GDM1 (cell line): Measurements from ENCODE around the gene DIS3L2.
A peak's percentile ranks its signal among the peaks of the same experiment; 100 is the strongest.

Experiments
- DNase-seq: peaks from one replicate; lab custom pipeline; 2025; lab: John Stamatoyannopoulos, UW

DIS3L2 gene, protein sequence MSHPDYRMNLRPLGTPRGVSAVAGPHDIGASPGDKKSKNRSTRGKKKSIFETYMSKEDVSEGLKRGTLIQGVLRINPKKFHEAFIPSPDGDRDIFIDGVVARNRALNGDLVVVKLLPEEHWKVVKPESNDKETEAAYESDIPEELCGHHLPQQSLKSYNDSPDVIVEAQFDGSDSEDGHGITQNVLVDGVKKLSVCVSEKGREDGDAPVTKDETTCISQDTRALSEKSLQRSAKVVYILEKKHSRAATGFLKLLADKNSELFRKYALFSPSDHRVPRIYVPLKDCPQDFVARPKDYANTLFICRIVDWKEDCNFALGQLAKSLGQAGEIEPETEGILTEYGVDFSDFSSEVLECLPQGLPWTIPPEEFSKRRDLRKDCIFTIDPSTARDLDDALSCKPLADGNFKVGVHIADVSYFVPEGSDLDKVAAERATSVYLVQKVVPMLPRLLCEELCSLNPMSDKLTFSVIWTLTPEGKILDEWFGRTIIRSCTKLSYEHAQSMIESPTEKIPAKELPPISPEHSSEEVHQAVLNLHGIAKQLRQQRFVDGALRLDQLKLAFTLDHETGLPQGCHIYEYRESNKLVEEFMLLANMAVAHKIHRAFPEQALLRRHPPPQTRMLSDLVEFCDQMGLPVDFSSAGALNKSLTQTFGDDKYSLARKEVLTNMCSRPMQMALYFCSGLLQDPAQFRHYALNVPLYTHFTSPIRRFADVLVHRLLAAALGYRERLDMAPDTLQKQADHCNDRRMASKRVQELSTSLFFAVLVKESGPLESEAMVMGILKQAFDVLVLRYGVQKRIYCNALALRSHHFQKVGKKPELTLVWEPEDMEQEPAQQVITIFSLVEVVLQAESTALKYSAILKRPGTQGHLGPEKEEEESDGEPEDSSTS

GRCh38 chr2:231961349-231962166 is at the start of gene DIS3L2:
DIS3L2 (plus strand) TSS chr2:231961713; CDS start chr2:232014928, 53,215 bp downstream.
- peak; percentile 62 for DNase-seq

GRCh38 chr2:231914077-231914690 is 47.3 kb upstream of the DIS3L2 start:
- no peak for DNase-seq

DNA sequence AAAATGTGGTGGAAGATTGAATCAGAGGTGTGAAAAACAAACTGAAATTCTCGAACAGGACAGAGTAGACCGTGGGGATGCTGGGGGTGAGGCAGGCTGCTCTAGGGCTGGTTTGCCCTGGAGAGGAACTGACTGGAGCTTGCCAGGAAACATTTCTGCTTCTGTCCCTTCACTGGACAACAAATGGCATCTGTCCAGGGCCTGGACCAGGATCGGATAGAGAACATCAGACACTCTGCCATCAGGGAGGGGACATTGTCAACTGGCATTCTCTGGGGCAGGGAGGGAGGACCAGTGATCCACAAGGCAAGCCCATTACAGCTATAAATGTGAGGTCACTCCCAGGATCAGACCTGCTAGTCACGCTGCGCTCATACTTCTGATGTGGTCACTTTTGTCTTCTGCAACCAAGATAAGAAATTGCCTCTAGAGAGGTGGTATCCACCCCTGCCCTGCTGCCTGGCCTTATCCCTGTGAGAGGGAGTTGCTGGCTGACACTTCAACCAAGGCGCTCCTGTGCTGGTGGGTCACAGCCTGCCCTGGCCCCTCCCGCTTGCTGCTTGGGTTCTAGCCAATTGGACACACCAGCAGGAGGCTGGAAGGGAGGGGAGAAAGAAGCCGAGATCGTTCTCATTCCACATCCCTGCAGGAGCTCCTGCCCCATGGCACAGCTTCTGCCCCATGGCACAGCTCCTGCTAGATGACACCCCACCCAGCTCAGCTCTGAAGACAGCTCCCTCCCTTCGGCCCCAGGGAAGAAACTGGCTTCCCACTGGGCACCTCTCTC is 44.0 kb upstream of the DIS3L2 start:
- no peak for DNase-seq

- DNase-seq = no peak
These were observed 42.8 kb upstream of the DIS3L2 start for GRCh38 chr2:231918501-231919330.

- no peak for DNase-seq
These were observed 42.0 kb upstream of the DIS3L2 start for GRCh38 chr2:231919341-231920035.

- no peak for DNase-seq
These were observed 41.1 kb upstream of the DIS3L2 start for GRCh38 chr2:231920366-231920765.

- DNase-seq = no peak
These were observed 40.7 kb upstream of the DIS3L2 start for GRCh38 chr2:231920795-231921194.

- no peak for DNase-seq
These were observed 39.1 kb upstream of the DIS3L2 start for GRCh38 chr2:231922311-231923009.

DNA sequence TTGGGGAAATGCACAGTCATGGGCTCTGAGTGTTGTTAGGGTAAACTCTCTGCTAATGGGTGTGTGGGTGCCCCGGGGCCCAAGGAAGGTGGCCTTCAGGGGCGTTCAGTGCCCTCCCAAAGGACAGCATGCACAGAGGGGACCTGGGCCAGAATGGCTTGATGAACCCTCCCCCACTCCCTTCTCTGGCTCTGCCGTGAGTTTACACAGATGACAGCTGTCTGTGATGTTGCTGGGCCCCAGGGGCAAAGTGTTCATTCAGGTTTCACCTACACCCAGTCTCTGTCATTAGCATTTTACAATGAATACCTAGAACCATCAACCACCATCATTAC is 38.5 kb upstream of the DIS3L2 start:
- no peak for DNase-seq

- no peak for DNase-seq
These were observed 37.3 kb upstream of the DIS3L2 start for GRCh38 chr2:231923951-231924888.

DNA sequence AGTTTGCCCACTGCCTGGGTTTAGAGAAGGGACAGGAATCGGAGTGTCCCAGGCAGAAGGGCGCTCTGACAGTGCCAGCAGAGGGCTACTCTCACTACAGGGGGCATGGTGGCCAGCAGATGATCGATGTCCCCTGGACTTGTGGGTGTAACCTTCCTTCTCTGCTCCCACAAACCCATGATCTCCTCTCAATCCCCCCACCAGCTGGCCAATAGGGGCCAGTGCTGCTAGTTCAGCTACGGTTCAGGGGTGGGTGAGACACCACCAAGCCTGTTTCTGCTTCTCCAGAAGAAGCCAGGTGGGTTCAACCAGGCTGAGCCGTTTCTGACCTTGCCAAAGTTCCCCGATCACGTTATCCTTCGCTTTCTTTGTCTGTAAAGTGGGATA is 36.6 kb upstream of the DIS3L2 start:
- no peak for DNase-seq

DNA sequence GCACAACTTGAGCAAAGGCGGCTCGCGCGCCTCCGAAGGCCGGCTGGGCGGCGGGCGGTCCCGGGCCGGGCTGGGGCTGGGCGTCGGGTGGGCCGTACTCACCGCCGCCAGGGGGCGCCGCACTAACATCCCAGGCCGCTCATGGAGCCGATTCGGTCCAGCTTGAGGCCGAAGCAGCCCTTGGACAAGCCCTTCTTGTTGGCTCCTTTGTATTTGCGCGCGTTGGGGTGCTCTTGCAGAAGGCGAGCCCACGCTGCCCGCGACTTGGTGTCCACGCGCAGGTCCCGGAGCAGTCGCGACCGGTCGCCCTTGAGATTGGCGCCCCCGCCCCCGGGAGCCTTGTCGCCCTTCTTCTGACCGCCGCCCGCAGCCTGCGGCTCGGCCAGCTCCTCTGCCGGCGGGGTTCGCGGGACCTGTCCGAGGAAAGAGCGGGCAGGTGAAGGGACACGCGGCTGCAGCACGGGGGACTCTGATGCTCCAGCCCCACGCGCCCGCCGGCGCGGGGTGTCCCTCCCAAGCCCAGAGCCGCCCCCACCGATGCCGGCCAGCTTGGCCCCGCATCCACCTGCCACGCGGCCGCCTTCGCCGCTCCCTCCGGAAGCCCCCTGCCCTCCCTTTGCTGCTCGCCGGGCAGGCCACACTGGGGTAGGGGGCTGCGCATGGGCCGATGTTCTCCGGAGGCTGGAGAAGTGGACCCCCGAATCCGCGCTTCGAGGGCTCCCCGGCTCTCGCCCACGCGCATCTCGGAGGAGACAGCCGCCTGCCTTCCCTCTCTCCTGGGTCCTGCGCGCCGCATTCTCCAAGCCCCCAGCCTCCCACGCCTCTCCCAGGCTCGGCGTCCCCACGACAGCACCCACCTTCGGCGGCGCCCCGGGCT is 36.0 kb upstream of the DIS3L2 start:
- no peak for DNase-seq

DNA sequence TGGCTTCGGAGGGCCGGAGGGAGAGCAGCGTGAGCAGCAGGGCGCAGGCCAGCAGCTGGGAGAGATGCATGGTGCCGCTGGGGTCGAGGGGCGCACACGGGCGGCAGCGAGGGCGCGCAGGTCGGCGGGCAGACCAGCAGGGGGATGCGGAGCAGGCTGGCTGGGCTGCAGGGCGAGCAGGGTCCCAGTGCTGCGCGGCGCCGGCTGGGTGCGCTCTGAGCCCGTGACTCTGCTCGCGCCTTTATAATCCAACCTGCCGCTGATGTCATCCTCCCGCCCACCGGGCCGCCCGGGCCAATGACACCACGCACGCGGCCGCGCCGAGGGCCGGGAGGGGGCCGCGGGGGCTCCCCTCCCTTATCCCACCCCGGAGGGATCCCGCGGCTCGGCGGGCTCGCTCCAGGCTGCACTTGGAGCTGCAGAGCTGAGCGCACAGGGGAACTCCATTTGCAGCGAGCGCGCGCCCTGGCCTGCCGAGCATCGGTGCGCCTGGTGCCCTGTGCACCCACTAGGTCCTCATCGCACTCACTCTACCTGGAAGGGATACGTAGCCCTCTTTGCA is 35.3 kb upstream of the DIS3L2 start, which contains the start of gene NPPC:
Gene NPPC (minus strand): TSS at position 217 of the 562 bp plus-strand sequence. CDS start 147 bp downstream, at position 70.
- DNase-seq = no peak

GRCh38 chr2:231926761-231927565 is 34.5 kb upstream of the DIS3L2 start:
- no peak for DNase-seq

- no peak for DNase-seq
These were observed 34.0 kb upstream of the DIS3L2 start for GRCh38 chr2:231927566-231927890.

DNA sequence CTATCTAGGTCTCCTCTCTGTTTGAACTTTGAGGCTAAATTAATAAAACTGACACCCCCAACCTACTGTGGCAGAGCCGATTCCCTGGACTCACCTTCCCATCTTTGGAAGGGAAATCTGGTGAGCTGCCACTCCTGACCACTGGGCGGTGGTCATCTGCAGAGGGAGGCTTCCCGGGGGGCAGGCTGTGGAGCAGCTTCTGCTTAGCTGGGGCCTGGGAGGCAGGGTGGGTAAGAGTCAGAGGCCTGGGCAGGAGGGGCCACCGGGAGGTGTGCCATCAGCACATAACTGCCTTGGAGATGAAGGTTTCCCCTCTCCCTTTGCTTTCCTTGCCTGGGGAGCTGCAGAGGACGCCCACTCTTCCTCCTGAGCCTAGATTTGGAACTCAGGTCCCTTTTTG is 33.0 kb upstream of the DIS3L2 start:
- DNase-seq = no peak
